Left lung (tissue), 10 donors: ENCODE results near the gene CNTROB. TPM values are rescaled to one million over a fixed set of nuclear protein-coding genes. Genes with fewer than 3 reads are reported as not detected.
A peak's percentile ranks its signal among the peaks of the same experiment; 100 is the strongest.

Experiments used
- ATAC-seq: fragments of 200-7000 bp; cut with Tn5 transposase; one replicate; pipeline ENCODE4 v1.9.1; 2020; ENCODE audit warnings: moderate library complexity
- DNase-seq, 4 donors: peaks; one replicate each; pipeline ENCODE4 v3.0.0-alpha.2; 2013 to 2020
- H3K27ac ChIP-seq, 2 donors: fragments of 200-600 bp; sonication (generic) in 1 of 2; one replicate each; pipeline versions ENCODE4 v1.5.0 to v1.8.0; 2020 to 2021
- H3K27me3 ChIP-seq, 2 donors: fragments of 200-600 bp; sonication (generic) in 1 of 2; one replicate each; pipeline versions ENCODE4 v1.5.0 to v1.8.0; 2020 to 2021
- H3K36me3 ChIP-seq, 2 donors: fragments of 200-600 bp; sonication (generic) in 1 of 2; one replicate each; pipeline versions ENCODE4 v1.5.0 to v1.8.0; 2020 to 2021
- H3K4me1 ChIP-seq, 2 donors: fragments of 200-600 bp; one replicate each; pipeline ENCODE4 v1.8.0; 2021
- H3K4me3 ChIP-seq, 2 donors: fragments of 200-600 bp; sonication (generic) in 1 of 2; one replicate each; pipeline versions ENCODE4 v1.5.0 to v1.8.0; 2020 to 2021; ENCODE audit warnings: mild to moderate bottlenecking in 1 of 2
- H3K9me3 ChIP-seq, 2 donors: fragments of 200-600 bp; sonication (generic) in 1 of 2; one replicate each; pipeline versions ENCODE4 v1.5.0 to v1.8.0; 2020 to 2021
- intact Hi-C, 2 donors: fragments of 100-400 bp; cut with DNase I; formaldehyde crosslinking; loops; one replicate each; pipeline versions ENCODE4 v1.11.2 to v1.14.2; 2022
- polyA plus RNA-seq, 6 donors: library from polyadenylated mRNA; unstranded; fragments of 120-200 nt; gene quantifications; one replicate each; pipeline ENCODE4 v1.2.1, GENCODE V29; 2013; ENCODE audit not compliant: insufficient read length in 6 of 6
- total RNA-seq, 2 donors: library from RNA; stranded (reverse); fragmentation: NEBNext Ultra II Directional; extraction: Animal tissue kit (Norgen Biotek cat#: 25700); gene quantifications; one replicate each; pipeline ENCODE4 v1.2.1, GENCODE V29; 2021
- TF ChIP-seq, protein P1 (sequence below), 2 donors: fragments of 200-600 bp; sonication (generic) in 1 of 2; IDR thresholded peaks; one replicate each; pipeline versions ENCODE4 v1.5.0 to v1.8.0; 2021; ENCODE audit warnings: antibody characterized with exemption in 2 of 2
- donor health status: DM: no; HTN: yes; CAD: no.
- donor health status: DM: no; HTN: no; CAD: no.

Gene CNTROB
- total and polyA plus RNA-seq, 8 donors = 38.2 to 87.5 (median 80.0) TPM

DNA sequence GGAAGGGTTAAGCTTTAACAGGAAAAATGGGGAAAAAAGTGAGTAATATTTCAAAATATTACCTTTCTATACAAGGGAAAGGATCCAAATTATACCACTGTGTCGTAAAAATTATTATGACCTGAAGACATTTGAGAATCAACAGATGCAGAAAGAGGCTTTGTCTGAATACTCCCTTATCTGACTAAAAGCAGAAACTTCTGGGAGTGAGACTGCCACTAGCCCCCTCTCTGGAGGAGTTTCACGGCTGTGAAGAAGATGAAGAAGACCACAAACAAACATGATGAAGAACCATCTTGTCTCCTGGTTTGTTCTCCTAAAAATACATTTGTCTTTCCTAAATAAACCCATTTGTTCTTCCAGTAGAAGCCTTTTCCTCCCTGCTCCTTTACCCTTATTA, 29.4 kb downstream of the CNTROB start:
- H3K36me3 ChIP-seq = no peaks in the 10 kb centered on the region
- no peaks in the 10 kb centered on the region for H3K9me3 ChIP-seq
- TF ChIP-seq, protein P1, sequence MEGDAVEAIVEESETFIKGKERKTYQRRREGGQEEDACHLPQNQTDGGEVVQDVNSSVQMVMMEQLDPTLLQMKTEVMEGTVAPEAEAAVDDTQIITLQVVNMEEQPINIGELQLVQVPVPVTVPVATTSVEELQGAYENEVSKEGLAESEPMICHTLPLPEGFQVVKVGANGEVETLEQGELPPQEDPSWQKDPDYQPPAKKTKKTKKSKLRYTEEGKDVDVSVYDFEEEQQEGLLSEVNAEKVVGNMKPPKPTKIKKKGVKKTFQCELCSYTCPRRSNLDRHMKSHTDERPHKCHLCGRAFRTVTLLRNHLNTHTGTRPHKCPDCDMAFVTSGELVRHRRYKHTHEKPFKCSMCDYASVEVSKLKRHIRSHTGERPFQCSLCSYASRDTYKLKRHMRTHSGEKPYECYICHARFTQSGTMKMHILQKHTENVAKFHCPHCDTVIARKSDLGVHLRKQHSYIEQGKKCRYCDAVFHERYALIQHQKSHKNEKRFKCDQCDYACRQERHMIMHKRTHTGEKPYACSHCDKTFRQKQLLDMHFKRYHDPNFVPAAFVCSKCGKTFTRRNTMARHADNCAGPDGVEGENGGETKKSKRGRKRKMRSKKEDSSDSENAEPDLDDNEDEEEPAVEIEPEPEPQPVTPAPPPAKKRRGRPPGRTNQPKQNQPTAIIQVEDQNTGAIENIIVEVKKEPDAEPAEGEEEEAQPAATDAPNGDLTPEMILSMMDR (IDR thresholded peaks at IDR 0.05) = no peak
- no peak for DNase-seq
- H3K27ac ChIP-seq = no peak overlapping the region
- H3K27me3 ChIP-seq = peaks cover 0 to 11% of the 10 kb centered on the region in 2 donors
- H3K4me1 ChIP-seq = peaks cover under 1 to 17% of the 10 kb centered on the region in 2 donors
- no peak overlapping the region for H3K4me3 ChIP-seq
- ATAC-seq = no peak
- intact Hi-C loops = no loop called here

- no peak overlapping the region for H3K27ac ChIP-seq
- H3K36me3 ChIP-seq = no peaks in the 10 kb centered on the region
- intact Hi-C loops = no loop called here
- H3K4me3 ChIP-seq = no peak overlapping the region
- DNase-seq (no peak), ATAC-seq (no peak)
- TF ChIP-seq, protein P1 (IDR thresholded peaks at IDR 0.05) = no peak
- no peaks in the 10 kb centered on the region for H3K27me3 ChIP-seq
- H3K4me1 ChIP-seq = peaks cover 0 to 17% of the 10 kb centered on the region in 2 donors
- no peaks in the 10 kb centered on the region for H3K9me3 ChIP-seq
Observed at GRCh38 chr17:7967751-7968150, 35.7 kb downstream of the CNTROB start.

DNA sequence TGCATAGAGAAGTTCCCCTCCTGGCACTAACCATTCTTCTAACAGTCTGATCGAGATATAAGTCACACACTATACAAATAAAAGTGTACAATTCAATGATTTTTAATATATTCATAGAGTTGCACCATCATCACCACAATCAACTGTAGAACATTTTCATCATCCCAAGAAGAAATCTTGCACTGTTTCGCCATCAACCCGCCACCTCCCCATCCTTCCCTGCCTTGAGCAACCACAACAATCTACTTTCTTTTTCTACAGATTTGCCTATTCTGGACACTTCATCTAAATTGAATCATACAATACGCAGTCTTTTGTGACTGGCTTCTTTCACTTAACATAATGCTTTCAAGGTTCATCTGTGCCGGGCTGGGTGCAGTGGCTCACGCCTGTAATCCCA, 37.4 kb downstream of the CNTROB start:
- Histone ChIP-seq H3K36me3 (no peaks in the 10 kb centered on the region), H3K27me3 (no peaks in the 10 kb centered on the region), H3K9me3 (peaks cover 4 to 9% of the 10 kb centered on the region in 2 donors), H3K4me1 (peaks cover 0 to 17% of the 10 kb centered on the region in 2 donors), H3K27ac (peak overlapping the region in 1 of 2 donors; percentile 64), H3K4me3 (no peak overlapping the region)
- intact Hi-C loops = no loop called here
- TF ChIP-seq, protein P1 (IDR thresholded peaks at IDR 0.05) = no peak
- DNase-seq = no peak
- no peak for ATAC-seq

DNA sequence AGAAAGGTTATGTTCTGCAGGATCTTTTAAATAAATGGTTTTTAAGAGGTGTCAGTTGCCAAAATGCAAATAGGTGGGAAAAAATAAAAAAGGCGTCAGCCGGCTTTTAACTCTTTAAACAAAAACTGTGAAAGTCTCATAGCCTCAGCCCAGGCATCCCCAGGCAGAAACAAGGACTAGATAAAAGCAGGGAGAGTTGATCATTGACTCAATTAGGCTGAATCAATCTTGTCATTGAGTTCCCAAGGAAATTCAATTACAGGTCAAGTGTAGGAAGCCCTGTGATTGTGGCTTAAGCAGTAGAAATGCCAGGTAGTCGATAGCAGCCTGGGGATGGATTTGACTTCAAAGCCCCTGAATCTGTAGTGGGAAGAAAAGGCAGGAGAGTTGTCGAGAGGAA, 39.6 kb downstream of the CNTROB start:
- no peak for DNase-seq
- no peak for ATAC-seq
- TF ChIP-seq, protein P1 (IDR thresholded peaks at IDR 0.05) = no peak
- intact Hi-C loops = no loop called here
- H3K9me3 ChIP-seq = peaks cover 9 to 27% of the 10 kb centered on the region in 2 donors
- peaks cover 0 to 17% of the 10 kb centered on the region in 2 donors for H3K4me1 ChIP-seq
- H3K4me3 ChIP-seq = no peak overlapping the region
- H3K27ac ChIP-seq = no peak overlapping the region
- no peaks in the 10 kb centered on the region for H3K27me3 ChIP-seq
- H3K36me3 ChIP-seq = no peaks in the 10 kb centered on the region

DNA sequence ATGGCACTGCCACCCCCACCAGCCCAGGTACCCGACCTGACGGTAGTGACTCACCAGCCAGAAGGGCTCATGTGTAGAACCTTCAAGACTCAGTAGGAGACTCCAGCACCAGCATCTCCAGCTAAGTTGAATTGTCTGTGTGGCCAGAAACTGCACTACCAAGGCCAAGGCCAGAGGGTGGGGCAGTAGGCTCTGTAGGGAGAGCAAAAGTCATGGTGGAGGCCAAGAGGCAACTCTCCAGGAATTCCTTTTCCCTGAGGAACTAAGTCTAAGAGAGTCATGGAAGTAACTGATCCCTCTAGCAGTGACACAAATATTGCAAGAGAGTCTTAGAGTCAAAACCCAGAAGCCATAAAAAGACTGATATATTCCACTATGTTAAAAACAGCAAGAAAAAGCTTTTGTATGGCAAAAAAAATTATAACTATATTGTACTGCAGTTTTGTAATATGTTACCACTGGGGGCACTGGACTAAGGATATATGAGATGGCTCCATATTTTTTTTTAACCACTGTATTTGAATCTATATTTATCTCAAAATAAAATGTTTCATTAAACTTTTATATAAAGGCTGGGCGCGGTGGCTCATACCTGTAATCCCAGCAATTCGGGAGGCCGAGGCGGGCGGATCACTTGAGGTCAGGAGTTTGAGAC, 40.3 kb downstream of the CNTROB start:
- intact Hi-C loops = no loop called here
- TF ChIP-seq, protein P1 (IDR thresholded peaks at IDR 0.05) = no peak
- Histone ChIP-seq H3K27ac (no peak overlapping the region), H3K4me3 (no peak overlapping the region), H3K36me3 (no peaks in the 10 kb centered on the region), H3K4me1 (peaks cover 0 to 17% of the 10 kb centered on the region in 2 donors), H3K9me3 (peaks cover 9 to 27% of the 10 kb centered on the region in 2 donors), H3K27me3 (no peaks in the 10 kb centered on the region)
- ATAC-seq (no peak), DNase-seq (no peak)
